ENCODE measurements around the gene STAG1. TPM values are rescaled to one million over a fixed set of nuclear protein-coding genes. Genes with fewer than 3 reads are reported as not detected.

STAG1 gene
- total and polyA plus RNA-seq, 2 of the 13 experiments (the other 11 are each of a cell fraction or from before 2014, with no cell fraction given) = 6.2 to 25.9 TPM

GRCh38 chr3:136752172-136752421 is at the start of gene STAG1 (continued):
- TF ChIP-seq PRDM4 (CRISPR knock-in tag; IDR thresholded peaks at IDR 0.05; ENCODE audit: borderline replicate concordance) = no peak
- 0 out of 2 replicates have a peak, but pooled peaks have one; percentile 29 for TF ChIP-seq JUN (CRISPR knock-in tag; IDR thresholded peaks at IDR 0.05)
- TF ChIP-seq HOXA9 (CRISPR knock-in tag; IDR thresholded peaks at IDR 0.05; ENCODE audit: borderline replicate concordance) = no peak
- no peak for TF ChIP-seq KIAA2018 (CRISPR knock-in tag; IDR thresholded peaks at IDR 0.05; ENCODE audit: borderline replicate concordance)
- peak; percentile 62; the same call in 1 of the 2 replicates for TF ChIP-seq SKIL (CRISPR knock-in tag; IDR thresholded peaks at IDR 0.05; ENCODE audit: borderline replicate concordance)
- TF ChIP-seq ZNF264 (CRISPR knock-in tag; IDR thresholded peaks at IDR 0.05) = no peak
- no peak for TF ChIP-seq ZBTB43 (CRISPR knock-in tag; conservative IDR thresholded peaks at IDR 0.05)
- TF ChIP-seq NFE2 (CRISPR knock-in tag; IDR thresholded peaks at IDR 0.05) = no peak
- no peak for TF ChIP-seq ZBTB4 (CRISPR knock-in tag; IDR thresholded peaks at IDR 0.05; ENCODE audit: borderline replicate concordance)

All from HepG2 (cell line).